Cardiac muscle cell (in vitro differentiated cells and primary cell): ENCODE results near the gene GREB1. TPM values are rescaled to one million over a fixed set of nuclear protein-coding genes. Genes with fewer than 3 reads are reported as not detected.

Experiments
- DNase-seq, 2 donors: peaks; one replicate each; pipeline versions ENCODE4 v3.0.0 to v3.0.0-alpha.2; 2010 to 2017; ENCODE audit warnings: low read depth in 1 of 2, low spot score in 1 of 2
- H3K27ac ChIP-seq: fragments of 200-600 bp; sonication (generic); 2 replicates; pipeline ENCODE4 v1.5.1; 2016
- H3K27me3 ChIP-seq: fragments of 200-600 bp; sonication (generic); 2 replicates; pipeline ENCODE4 v1.6.0; 2016; ENCODE audit warnings: control low read depth
- H3K36me3 ChIP-seq: fragments of 200-600 bp; sonication (generic); 2 replicates; pipeline ENCODE4 v1.5.1; 2016; ENCODE audit warnings: control low read depth
- H3K4me1 ChIP-seq: fragments of 200-600 bp; sonication (generic); 2 replicates; pipeline ENCODE4 v1.8.1; 2017; ENCODE audit warnings: low read depth, mild to moderate bottlenecking, mixed run types
- H3K4me3 ChIP-seq: fragments of 200-600 bp; sonication (generic); 2 replicates; pipeline ENCODE4 v1.5.1; 2016; ENCODE audit warnings: mild to moderate bottlenecking
- H3K9me3 ChIP-seq: fragments of 200-600 bp; sonication (generic); 2 replicates; pipeline ENCODE4 v1.5.1; 2017; ENCODE audit warnings: low read depth, mild to moderate bottlenecking, control low read depth
- CTCF ChIP-seq: IDR thresholded peaks from 2 replicates; pipeline ENCODE4 v1.5.1; 2012; ENCODE audit warnings: low read depth, mild to moderate bottlenecking, low read length
- polyA plus RNA-seq: library from polyadenylated mRNA; unstranded; fragments of >200 nt; fragmentation: Nextera tagmentation; extraction: Ambion mirVana; gene quantifications from 2 replicates; pipeline ENCODE4 v1.2.1, GENCODE V29; 2016
- total RNA-seq: library from RNA; depleted of rRNA; stranded (reverse); fragments of >200 nt; gene quantifications from 2 replicates; pipeline ENCODE4 v1.2.3, GENCODE V29; 2016

The GREB1 gene
- total and polyA plus RNA-seq, 2 experiments from 2014 or later: 27.1 to 50.5 TPM

DNA sequence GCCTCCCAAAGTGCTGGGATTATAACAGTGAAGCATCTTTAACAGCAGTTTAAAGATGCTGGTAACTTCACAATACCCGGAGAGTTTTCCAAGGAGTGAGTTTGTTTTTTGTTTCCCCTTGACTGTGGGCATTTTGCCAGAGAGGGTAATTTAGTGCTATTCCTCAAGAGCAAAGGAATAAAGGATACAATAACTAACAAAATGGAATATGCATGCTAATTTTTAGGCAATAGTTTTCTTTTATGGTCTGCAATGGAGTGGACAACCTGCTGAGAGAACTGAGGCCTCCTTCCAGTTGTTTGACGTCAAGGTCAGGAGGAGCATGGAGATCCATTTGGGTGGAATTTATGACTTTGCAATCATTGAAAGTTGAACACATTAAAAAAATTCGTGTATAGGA is 15.9 kb upstream of the GREB1 start:
- TF ChIP-seq CTCF: no peak
- Histone ChIP-seq H3K4me3 (no peak overlapping the region), H3K4me1 (peaks cover 12% of the 10 kb centered on the region), H3K9me3 (no peaks in the 10 kb centered on the region), H3K36me3 (no peaks in the 10 kb centered on the region), H3K27me3 (no peaks in the 10 kb centered on the region), H3K27ac (no peak overlapping the region)
- no peak for DNase-seq

DNA sequence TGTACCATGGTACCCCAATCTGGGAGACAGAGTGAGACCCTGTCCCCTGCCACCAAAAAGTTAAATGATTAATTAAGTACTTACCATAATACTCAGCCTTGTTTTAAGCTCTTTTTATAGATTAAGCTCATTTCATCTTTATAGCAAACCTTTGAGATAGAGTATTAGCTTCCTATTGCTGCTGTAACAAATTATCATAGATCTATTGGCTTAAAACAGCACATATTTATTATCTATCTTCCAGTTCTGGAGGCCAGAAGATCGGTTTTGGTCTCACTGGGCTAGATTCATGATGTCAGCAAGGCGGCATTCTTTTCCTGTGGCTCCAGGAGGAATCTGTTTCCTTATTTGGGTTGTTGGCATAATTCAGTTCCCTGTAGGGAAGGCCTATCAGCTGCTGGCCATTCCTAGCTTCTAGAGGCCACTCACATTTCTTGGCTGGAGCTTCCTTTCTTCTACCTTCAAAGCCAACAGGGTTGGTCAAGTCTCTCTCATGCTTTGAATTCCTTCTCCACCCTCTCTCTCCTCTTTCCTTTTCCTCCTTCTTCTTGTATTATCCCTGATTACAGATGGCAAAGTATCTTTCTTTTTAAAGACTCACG is 13.7 kb upstream of the GREB1 start:
- Histone ChIP-seq H3K36me3 (no peaks in the 10 kb centered on the region), H3K4me3 (no peak overlapping the region), H3K27me3 (no peaks in the 10 kb centered on the region), H3K27ac (no peak overlapping the region), H3K4me1 (peaks cover 17% of the 10 kb centered on the region), H3K9me3 (no peaks in the 10 kb centered on the region)
- no peak for TF ChIP-seq CTCF
- DNase-seq: no peak

DNA sequence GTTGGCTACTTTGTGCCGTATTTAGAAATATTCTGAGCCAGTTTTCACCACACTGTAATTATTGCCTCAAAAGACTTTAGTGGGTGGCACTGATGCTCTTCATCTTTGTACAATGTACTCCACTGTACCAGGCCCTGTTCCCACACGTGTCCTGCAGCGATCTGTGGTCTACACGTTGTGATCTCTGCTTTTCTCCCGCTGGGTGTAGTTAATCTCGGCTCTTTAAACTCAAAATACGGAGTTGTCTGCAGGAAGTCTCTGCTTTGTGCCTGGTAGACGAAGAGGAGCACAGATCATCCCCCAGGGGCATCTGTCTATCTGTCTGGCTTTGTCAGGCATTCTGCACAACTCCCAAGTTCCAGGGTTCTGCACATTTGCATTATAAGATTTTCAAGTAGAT is 12.1 kb upstream of the GREB1 start:
- DNase-seq: no peak
- no peaks in the 10 kb centered on the region for H3K36me3 ChIP-seq
- H3K4me1 ChIP-seq: peaks cover 16% of the 10 kb centered on the region
- no peak for TF ChIP-seq CTCF
- no peak overlapping the region for H3K27ac ChIP-seq
- H3K9me3 ChIP-seq: no peaks in the 10 kb centered on the region
- no peak overlapping the region for H3K4me3 ChIP-seq
- H3K27me3 ChIP-seq: no peaks in the 10 kb centered on the region

DNA sequence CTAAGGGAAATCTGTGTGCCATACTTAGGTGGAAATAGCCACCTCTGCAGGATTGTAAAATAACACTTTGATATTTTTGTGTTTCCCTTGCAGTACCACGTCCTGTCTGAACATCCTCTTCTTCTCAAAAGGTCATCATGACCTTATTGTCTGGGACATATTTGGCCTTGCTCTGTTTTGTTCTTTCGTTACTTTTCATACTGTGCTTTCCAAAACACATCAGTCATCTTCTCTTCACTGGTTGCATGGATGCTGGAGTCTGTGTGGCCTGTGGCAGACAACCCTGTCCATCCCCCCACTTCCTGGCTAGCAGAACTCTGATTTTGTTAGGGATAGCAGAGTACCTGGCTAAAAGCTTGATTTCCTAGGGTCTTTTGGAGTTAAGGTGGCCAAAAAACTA is 9.4 kb upstream of the GREB1 start:
- TF ChIP-seq CTCF: no peak
- Histone ChIP-seq H3K27me3 (no peaks in the 10 kb centered on the region), H3K4me1 (peaks cover 16% of the 10 kb centered on the region), H3K9me3 (no peaks in the 10 kb centered on the region), H3K4me3 (no peak overlapping the region), H3K36me3 (no peaks in the 10 kb centered on the region), H3K27ac (peak overlapping the region; percentile 56)
- DNase-seq: no peak

GRCh38 chr2:11525762-11526161 is 8.1 kb upstream of the GREB1 start:
- peaks cover 16% of the 10 kb centered on the region for H3K4me1 ChIP-seq
- no peak for TF ChIP-seq CTCF
- H3K27ac ChIP-seq: no peak overlapping the region
- H3K9me3 ChIP-seq: no peaks in the 10 kb centered on the region
- DNase-seq: no peak
- no peak overlapping the region for H3K4me3 ChIP-seq
- no peaks in the 10 kb centered on the region for H3K27me3 ChIP-seq
- H3K36me3 ChIP-seq: no peaks in the 10 kb centered on the region

GRCh38 chr2:11527001-11527400 is 6.8 kb upstream of the GREB1 start:
- Histone ChIP-seq H3K4me1 (peaks cover 19% of the 10 kb centered on the region), H3K27ac (no peak overlapping the region), H3K27me3 (no peaks in the 10 kb centered on the region), H3K4me3 (no peak overlapping the region), H3K36me3 (no peaks in the 10 kb centered on the region), H3K9me3 (no peaks in the 10 kb centered on the region)
- DNase-seq: no peak
- no peak for TF ChIP-seq CTCF
